Breast epithelium (tissue), 3 donors: ENCODE measurements around the gene PHGDH.

ENCODE experiments used
- POLR2A ChIP-seq: fragments of 450-650 bp; IDR thresholded peaks from one replicate; pipeline ENCODE4 v1.6.1; 2016; ENCODE audit warnings: antibody characterized with exemption, mild to moderate bottlenecking, moderate library complexity
- POLR2AphosphoS5 ChIP-seq, 3 donors: sonication (generic); formaldehyde crosslinking; IDR thresholded peaks; one replicate each; pipeline ENCODE4 v1.6.1; 2017; ENCODE audit warnings: antibody characterized with exemption in 3 of 3
- TF ChIP-seq, protein P1 (sequence below), 3 donors: fragments of 450-650 bp; IDR thresholded peaks; one replicate each; pipeline ENCODE4 v1.5.1; 2016 to 2017; ENCODE audit warnings: antibody characterized with exemption in 3 of 3, mild to moderate bottlenecking in 3 of 3, moderate library complexity in 3 of 3

DNA sequence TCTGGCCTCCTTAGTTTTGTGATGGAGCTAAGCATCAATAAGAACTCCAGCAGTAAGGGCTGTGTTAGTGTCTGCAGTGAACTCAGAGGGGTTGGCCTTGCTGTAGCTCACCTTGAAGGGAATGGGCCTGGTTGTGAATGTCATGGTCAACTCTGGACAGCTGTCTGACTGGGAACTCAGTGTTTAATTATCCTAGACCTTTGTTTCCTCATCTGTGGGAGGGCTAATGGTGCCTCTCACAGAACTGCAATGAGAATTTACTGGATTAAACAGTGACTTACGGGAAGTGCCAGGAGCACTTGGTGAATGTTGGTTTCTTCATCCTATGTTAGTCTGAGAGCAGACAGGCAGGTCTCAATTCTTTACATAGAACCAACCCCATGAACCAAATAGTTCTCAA, 33.3 kb downstream of the PHGDH start:
- TF ChIP-seq, protein P1, sequence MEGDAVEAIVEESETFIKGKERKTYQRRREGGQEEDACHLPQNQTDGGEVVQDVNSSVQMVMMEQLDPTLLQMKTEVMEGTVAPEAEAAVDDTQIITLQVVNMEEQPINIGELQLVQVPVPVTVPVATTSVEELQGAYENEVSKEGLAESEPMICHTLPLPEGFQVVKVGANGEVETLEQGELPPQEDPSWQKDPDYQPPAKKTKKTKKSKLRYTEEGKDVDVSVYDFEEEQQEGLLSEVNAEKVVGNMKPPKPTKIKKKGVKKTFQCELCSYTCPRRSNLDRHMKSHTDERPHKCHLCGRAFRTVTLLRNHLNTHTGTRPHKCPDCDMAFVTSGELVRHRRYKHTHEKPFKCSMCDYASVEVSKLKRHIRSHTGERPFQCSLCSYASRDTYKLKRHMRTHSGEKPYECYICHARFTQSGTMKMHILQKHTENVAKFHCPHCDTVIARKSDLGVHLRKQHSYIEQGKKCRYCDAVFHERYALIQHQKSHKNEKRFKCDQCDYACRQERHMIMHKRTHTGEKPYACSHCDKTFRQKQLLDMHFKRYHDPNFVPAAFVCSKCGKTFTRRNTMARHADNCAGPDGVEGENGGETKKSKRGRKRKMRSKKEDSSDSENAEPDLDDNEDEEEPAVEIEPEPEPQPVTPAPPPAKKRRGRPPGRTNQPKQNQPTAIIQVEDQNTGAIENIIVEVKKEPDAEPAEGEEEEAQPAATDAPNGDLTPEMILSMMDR (IDR thresholded peaks at IDR 0.05): no peak
- TF ChIP-seq POLR2A (no peak), POLR2AphosphoS5 (IDR thresholded peaks at IDR 0.05) (no peak)
